GM04504 (cell line): ENCODE data around the gene HBS1L.

Source experiments
- DNase-seq: peaks from one replicate; pipeline ENCODE4 v3.0.0-alpha.2; 2012; ENCODE audit warnings: low read depth

The HBS1L gene

GRCh38 chr6:134949927-134950326 is 104.7 kb downstream of the HBS1L start, which contains the start of gene ALDH8A1:
TSS of gene ALDH8A1 (minus strand) at chr6:134950101. CDS start at chr6:134950053, 48 bp downstream.
- no peak for DNase-seq

GRCh38 chr6:134948691-134949090 is 105.9 kb downstream of the HBS1L start:
- DNase-seq = no peak

- DNase-seq = no peak
Measured at GRCh38 chr6:134948142-134948541, 106.5 kb downstream of the HBS1L start.

- no peak for DNase-seq
Measured at GRCh38 chr6:134945045-134945444, 109.6 kb downstream of the HBS1L start.

GRCh38 chr6:134943522-134944111 is 111.0 kb downstream of the HBS1L start:
- no peak for DNase-seq

GRCh38 chr6:134938896-134939295 is 115.7 kb downstream of the HBS1L start:
- DNase-seq = no peak

- no peak for DNase-seq
Measured at GRCh38 chr6:134937426-134937825, 117.2 kb downstream of the HBS1L start.

GRCh38 chr6:134936931-134937330 is 117.7 kb downstream of the HBS1L start:
- peak; percentile 52 for DNase-seq

- no peak for DNase-seq
Measured at GRCh38 chr6:134936476-134936875, 118.1 kb downstream of the HBS1L start.

- no peak for DNase-seq
Measured at GRCh38 chr6:134934793-134935485, 119.7 kb downstream of the HBS1L start.

- DNase-seq = no peak
Measured at GRCh38 chr6:134932535-134933470, 121.8 kb downstream of the HBS1L start.

- no peak for DNase-seq
Measured at GRCh38 chr6:134932098-134932497, 122.5 kb downstream of the HBS1L start.

- DNase-seq = no peak
Measured at GRCh38 chr6:134930463-134930862, 124.2 kb downstream of the HBS1L start.

- no peak for DNase-seq
Measured at GRCh38 chr6:134928151-134928900, 126.3 kb downstream of the HBS1L start.

GRCh38 chr6:134925800-134926199 is 128.8 kb downstream of the HBS1L start:
- DNase-seq = no peak

- DNase-seq = no peak
Measured at GRCh38 chr6:134921721-134922261, 132.8 kb downstream of the HBS1L start.

GRCh38 chr6:134921276-134921675 is 133.3 kb downstream of the HBS1L start:
- no peak for DNase-seq

GRCh38 chr6:134920422-134920821 is 134.2 kb downstream of the HBS1L start:
- no peak for DNase-seq

GRCh38 chr6:134918418-134918961 is 136.1 kb downstream of the HBS1L start:
- DNase-seq = no peak

- DNase-seq = peak; percentile 47
Measured at GRCh38 chr6:134911547-134911946, 143.1 kb downstream of the HBS1L start.

- no peak for DNase-seq
Measured at GRCh38 chr6:134910593-134910935, 144.1 kb downstream of the HBS1L start.
